Stomach (tissue), 4 donors: Measurements from ENCODE around the gene ACACA.

ENCODE experiments used
- EP300 ChIP-seq: sonication (generic); formaldehyde crosslinking; IDR thresholded peaks from one replicate; pipeline ENCODE4 v1.6.1; 2017; ENCODE audit warnings: antibody characterized with exemption
- POLR2A ChIP-seq, 4 donors: fragments of 450-650 bp; IDR thresholded peaks; one replicate each; pipeline ENCODE4 v1.6.1; 2016; ENCODE audit warnings: antibody characterized with exemption in 4 of 4, control low read depth in 2 of 4, mild to moderate bottlenecking in 1 of 4, moderate library complexity in 1 of 4
- POLR2AphosphoS5 ChIP-seq, 3 donors: sonication (generic); formaldehyde crosslinking; IDR thresholded peaks; one replicate each; pipeline ENCODE4 v1.6.1; 2016; ENCODE audit warnings: antibody characterized with exemption in 3 of 3
- TF ChIP-seq, protein P1 (sequence below), 7 experiments: fragments of 450-650 bp in 4 of 7; fragments of 200-600 bp in 3 of 7; sonication (generic) in 3 of 7; IDR thresholded peaks; one replicate each; pipeline ENCODE4 v1.5.1; 2016 to 2019; ENCODE audit warnings: antibody characterized with exemption in 7 of 7, control low read depth in 2 of 7, mild to moderate bottlenecking in 1 of 7

- no peak for TF ChIP-seq POLR2A (IDR thresholded peaks at IDR 0.05)
- no peak for TF ChIP-seq POLR2AphosphoS5 (IDR thresholded peaks at IDR 0.05)
- TF ChIP-seq, protein P1, sequence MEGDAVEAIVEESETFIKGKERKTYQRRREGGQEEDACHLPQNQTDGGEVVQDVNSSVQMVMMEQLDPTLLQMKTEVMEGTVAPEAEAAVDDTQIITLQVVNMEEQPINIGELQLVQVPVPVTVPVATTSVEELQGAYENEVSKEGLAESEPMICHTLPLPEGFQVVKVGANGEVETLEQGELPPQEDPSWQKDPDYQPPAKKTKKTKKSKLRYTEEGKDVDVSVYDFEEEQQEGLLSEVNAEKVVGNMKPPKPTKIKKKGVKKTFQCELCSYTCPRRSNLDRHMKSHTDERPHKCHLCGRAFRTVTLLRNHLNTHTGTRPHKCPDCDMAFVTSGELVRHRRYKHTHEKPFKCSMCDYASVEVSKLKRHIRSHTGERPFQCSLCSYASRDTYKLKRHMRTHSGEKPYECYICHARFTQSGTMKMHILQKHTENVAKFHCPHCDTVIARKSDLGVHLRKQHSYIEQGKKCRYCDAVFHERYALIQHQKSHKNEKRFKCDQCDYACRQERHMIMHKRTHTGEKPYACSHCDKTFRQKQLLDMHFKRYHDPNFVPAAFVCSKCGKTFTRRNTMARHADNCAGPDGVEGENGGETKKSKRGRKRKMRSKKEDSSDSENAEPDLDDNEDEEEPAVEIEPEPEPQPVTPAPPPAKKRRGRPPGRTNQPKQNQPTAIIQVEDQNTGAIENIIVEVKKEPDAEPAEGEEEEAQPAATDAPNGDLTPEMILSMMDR (IDR thresholded peaks at IDR 0.05): no peak
- no peak for TF ChIP-seq EP300
Observed at GRCh38 chr17:37214416-37214815, 192.2 kb downstream of the ACACA start.
